HepG2 (cell line): ENCODE data around the gene C2orf81.

Experiments used
- ADNP ChIP-seq: sonication (generic); formaldehyde crosslinking; IDR thresholded peaks from 2 replicates; pipeline ENCODE4 v1.4.0; 2020; ENCODE audit warnings: missing genetic modification reagents
- CTCF ChIP-seq: sonication (generic); formaldehyde crosslinking; IDR thresholded peaks from 2 replicates; pipeline ENCODE4 v1.5.0; 2020; ENCODE audit warnings: mild to moderate bottlenecking, missing genetic modification reagents, moderate library complexity
- HDAC6 ChIP-seq: fragments of 200-600 bp; sonication (generic); IDR thresholded peaks from 2 replicates; pipeline ENCODE4 v1.7.0; 2017; ENCODE audit warnings: mild to moderate bottlenecking, antibody characterized with exemption, low read length, low read depth
- JUN ChIP-seq: sonication (generic); formaldehyde crosslinking; IDR thresholded peaks from 2 replicates; pipeline ENCODE4 v1.4.0; 2020; ENCODE audit warnings: mild to moderate bottlenecking, missing genetic modification reagents
- MZF1 ChIP-seq: sonication (generic); formaldehyde crosslinking; IDR thresholded peaks from 2 replicates; pipeline ENCODE4 v1.8.1; 2023; ENCODE audit warnings: mild to moderate bottlenecking, missing genetic modification reagents, borderline replicate concordance
- NPAS2 ChIP-seq: sonication (generic); formaldehyde crosslinking; IDR thresholded peaks from 2 replicates; pipeline ENCODE4 v1.8.0; 2022; ENCODE audit warnings: mild to moderate bottlenecking, missing genetic modification reagents, borderline replicate concordance
- PAWR ChIP-seq: sonication (generic); formaldehyde crosslinking; IDR thresholded peaks from 2 replicates; pipeline ENCODE4 v1.4.0; 2020; ENCODE audit warnings: missing genetic modification reagents, mild to moderate bottlenecking, borderline replicate concordance
- PAXIP1 ChIP-seq: sonication (generic); formaldehyde crosslinking; conservative IDR thresholded peaks from 2 replicates; pipeline ENCODE4 v1.4.0; 2020; ENCODE audit warnings: mild to moderate bottlenecking, missing genetic modification reagents, moderate library complexity
- SMARCC2 ChIP-seq: fragments of 450-650 bp; IDR thresholded peaks from 2 replicates; pipeline ENCODE4 v1.6.1; 2017; ENCODE audit warnings: antibody characterized with exemption, mild to moderate bottlenecking
- ZKSCAN8 ChIP-seq: IDR thresholded peaks from 2 replicates; pipeline ENCODE4 v1.6.1; 2016; ENCODE audit warnings: borderline replicate concordance, missing genetic modification reagents, missing compliant biosample characterization
- ZNF775 ChIP-seq: sonication (generic); formaldehyde crosslinking; IDR thresholded peaks from 2 replicates; pipeline ENCODE4 v1.4.0; 2020; ENCODE audit warnings: missing genetic modification reagents, mild to moderate bottlenecking, moderate library complexity, borderline replicate concordance
- ZSCAN25 ChIP-seq: sonication (generic); formaldehyde crosslinking; IDR thresholded peaks from 2 replicates; pipeline ENCODE4 v1.8.0; 2022; ENCODE audit warnings: mild to moderate bottlenecking, missing genetic modification reagents

GRCh38 chr2:74369976-74370375 lies 51.4 kb downstream of the C2orf81 start:
- TF ChIP-seq HDAC6 (no peak), SMARCC2 (no peak), ADNP (CRISPR knock-in tag) (no peak), CTCF (CRISPR knock-in tag) (no peak), ZSCAN25 (no peak), PAXIP1 (CRISPR knock-in tag) (no peak), PAWR (no peak), JUN (CRISPR knock-in tag) (no peak), NPAS2 (CRISPR knock-in tag) (no peak), ZKSCAN8 (CRISPR knock-in tag) (no peak), ZNF775 (CRISPR knock-in tag) (no peak), MZF1 (CRISPR knock-in tag) (no peak)
